H1 (cell line): ENCODE results near the gene RGL3.

Experiments
- BRCA1 ChIP-seq: IDR thresholded peaks from 2 replicates; pipeline ENCODE4 v1.6.1; 2012; ENCODE audit warnings: low read depth, low read length, improper control_type of control experiment
- EP300 ChIP-seq, 2 experiments: IDR thresholded peaks; 1 replicate in 1 of 2; 2 replicates in 1 of 2; pipeline ENCODE4 v1.6.1; 2011 to 2012; ENCODE audit warnings: low read depth in 2 of 2, low read length in 2 of 2, mild to moderate bottlenecking in 2 of 2, borderline replicate concordance in 1 of 2, inconsistent platforms in 1 of 2, moderate library complexity in 1 of 2
- EZH2 ChIP-seq: fragments of 200-600 bp; sonication (generic); IDR thresholded peaks from 2 replicates; pipeline ENCODE4 v1.7.1; 2012; ENCODE audit warnings: low read depth, mild to moderate bottlenecking, moderate library complexity, low read length, inconsistent platforms; ENCODE audit not compliant: severe bottlenecking
- POLR2A ChIP-seq, 2 experiments: IDR thresholded peaks; 1 replicate in 1 of 2; 2 replicates in 1 of 2; pipeline ENCODE4 v1.6.1; 2011; ENCODE audit warnings: low read depth in 2 of 2, low read length in 2 of 2, mild to moderate bottlenecking in 2 of 2; ENCODE audit errors: control extremely low read depth in 1 of 2
- POLR2AphosphoS5 ChIP-seq: IDR thresholded peaks from 2 replicates; pipeline ENCODE4 v1.6.1; 2011; ENCODE audit warnings: low read depth, low read length
- TAF1 ChIP-seq: IDR thresholded peaks from 2 replicates; pipeline ENCODE4 v1.6.1; 2011; ENCODE audit warnings: mild to moderate bottlenecking, low read depth, low read length
- ZNF274 ChIP-seq: IDR thresholded peaks from 2 replicates; pipeline ENCODE4 v1.7.0; 2012; ENCODE audit warnings: low read length, borderline replicate concordance; ENCODE audit errors: extremely low read depth
- TF ChIP-seq, protein P1 (sequence below), 3 experiments: IDR thresholded peaks; 1 replicate in 2 of 3; 2 replicates in 1 of 3; pipeline versions ENCODE4 v1.5.1 to v1.6.1; 2011; ENCODE audit warnings: low read length in 3 of 3, mild to moderate bottlenecking in 3 of 3, inconsistent platforms in 2 of 3, low read depth in 1 of 3, moderate library complexity in 1 of 3; ENCODE audit not compliant: insufficient read depth in 1 of 3; ENCODE audit errors: control extremely low read depth in 1 of 3
- TF ChIP-seq, protein P2 (sequence below): IDR thresholded peaks from 2 replicates; pipeline ENCODE4 v1.6.1; 2012; ENCODE audit warnings: inconsistent platforms
- TF ChIP-seq, protein P3 (sequence below): IDR thresholded peaks from 2 replicates; pipeline ENCODE4 v1.6.1; 2011; ENCODE audit warnings: low read length, improper control_type of control experiment

DNA sequence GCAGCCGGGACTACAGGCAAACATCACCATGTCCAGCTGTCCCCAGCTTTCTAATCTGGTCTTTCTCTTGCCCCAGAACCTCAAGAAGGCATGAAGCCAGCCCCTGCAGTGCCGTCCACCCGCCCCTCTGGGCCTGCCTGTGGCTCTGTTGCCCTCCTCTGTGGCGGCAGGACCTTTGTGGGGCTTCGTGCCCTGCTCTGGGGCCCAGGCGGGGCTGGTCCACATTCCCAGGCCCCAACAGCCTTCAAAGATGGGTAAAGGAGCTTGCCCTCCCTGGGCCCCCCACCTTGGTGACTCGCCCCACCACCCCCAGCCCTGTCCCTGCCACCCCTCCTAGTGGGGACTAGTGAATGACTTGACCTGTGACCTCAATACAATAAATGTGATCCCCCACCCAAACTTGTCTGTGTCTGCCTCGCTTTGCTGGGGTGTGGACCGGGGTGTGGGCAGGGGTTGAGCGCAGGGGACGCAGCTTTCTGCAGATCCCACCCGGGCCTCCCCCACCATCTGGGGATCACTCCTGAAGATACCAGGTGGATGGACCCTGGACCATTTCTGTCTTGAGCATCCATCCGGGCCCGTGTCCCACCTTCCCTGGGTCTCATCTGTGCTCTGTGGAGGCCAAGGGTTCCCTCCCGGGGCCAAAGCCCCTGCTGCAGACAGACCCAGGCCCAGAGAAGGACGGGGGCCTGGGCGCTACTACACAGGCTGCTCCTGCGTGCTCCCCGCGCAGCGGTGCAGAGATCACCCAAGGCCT is 31.6 kb upstream of the RGL3 start:
- no peak for TF ChIP-seq POLR2A (IDR thresholded peaks at IDR 0.05; ENCODE audit: control extremely low read depth in 1 of 2, low read depth in 2 of 2, low read length in 2 of 2)
- TF ChIP-seq, protein P1, sequence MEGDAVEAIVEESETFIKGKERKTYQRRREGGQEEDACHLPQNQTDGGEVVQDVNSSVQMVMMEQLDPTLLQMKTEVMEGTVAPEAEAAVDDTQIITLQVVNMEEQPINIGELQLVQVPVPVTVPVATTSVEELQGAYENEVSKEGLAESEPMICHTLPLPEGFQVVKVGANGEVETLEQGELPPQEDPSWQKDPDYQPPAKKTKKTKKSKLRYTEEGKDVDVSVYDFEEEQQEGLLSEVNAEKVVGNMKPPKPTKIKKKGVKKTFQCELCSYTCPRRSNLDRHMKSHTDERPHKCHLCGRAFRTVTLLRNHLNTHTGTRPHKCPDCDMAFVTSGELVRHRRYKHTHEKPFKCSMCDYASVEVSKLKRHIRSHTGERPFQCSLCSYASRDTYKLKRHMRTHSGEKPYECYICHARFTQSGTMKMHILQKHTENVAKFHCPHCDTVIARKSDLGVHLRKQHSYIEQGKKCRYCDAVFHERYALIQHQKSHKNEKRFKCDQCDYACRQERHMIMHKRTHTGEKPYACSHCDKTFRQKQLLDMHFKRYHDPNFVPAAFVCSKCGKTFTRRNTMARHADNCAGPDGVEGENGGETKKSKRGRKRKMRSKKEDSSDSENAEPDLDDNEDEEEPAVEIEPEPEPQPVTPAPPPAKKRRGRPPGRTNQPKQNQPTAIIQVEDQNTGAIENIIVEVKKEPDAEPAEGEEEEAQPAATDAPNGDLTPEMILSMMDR (IDR thresholded peaks at IDR 0.05; ENCODE audit: control extremely low read depth in 1 of 3, insufficient read depth in 1 of 3, low read depth in 1 of 3, low read length in 3 of 3) = no peak
- TF ChIP-seq, protein P2, sequence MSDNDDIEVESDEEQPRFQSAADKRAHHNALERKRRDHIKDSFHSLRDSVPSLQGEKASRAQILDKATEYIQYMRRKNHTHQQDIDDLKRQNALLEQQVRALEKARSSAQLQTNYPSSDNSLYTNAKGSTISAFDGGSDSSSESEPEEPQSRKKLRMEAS = no peak
- 0 out of 2 replicates have a peak, but pooled peaks have one; percentile 12 for TF ChIP-seq POLR2AphosphoS5
- TF ChIP-seq EZH2 = no peak
- no peak for TF ChIP-seq ZNF274
- TF ChIP-seq, protein P3, sequence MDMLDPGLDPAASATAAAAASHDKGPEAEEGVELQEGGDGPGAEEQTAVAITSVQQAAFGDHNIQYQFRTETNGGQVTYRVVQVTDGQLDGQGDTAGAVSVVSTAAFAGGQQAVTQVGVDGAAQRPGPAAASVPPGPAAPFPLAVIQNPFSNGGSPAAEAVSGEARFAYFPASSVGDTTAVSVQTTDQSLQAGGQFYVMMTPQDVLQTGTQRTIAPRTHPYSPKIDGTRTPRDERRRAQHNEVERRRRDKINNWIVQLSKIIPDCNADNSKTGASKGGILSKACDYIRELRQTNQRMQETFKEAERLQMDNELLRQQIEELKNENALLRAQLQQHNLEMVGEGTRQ = no peak
- no peak for TF ChIP-seq BRCA1
- no peak for TF ChIP-seq EP300 (IDR thresholded peaks at IDR 0.05; ENCODE audit: borderline replicate concordance in 1 of 2, low read depth in 2 of 2, low read length in 2 of 2)
- TF ChIP-seq TAF1 = no peak
